ENCODE data around the gene TGM5. TPM values are rescaled to one million over a fixed set of nuclear protein-coding genes. Genes with fewer than 3 reads are reported as not detected.

TGM5 gene
- total and polyA plus RNA-seq, 8 donors: not detected

DNA sequence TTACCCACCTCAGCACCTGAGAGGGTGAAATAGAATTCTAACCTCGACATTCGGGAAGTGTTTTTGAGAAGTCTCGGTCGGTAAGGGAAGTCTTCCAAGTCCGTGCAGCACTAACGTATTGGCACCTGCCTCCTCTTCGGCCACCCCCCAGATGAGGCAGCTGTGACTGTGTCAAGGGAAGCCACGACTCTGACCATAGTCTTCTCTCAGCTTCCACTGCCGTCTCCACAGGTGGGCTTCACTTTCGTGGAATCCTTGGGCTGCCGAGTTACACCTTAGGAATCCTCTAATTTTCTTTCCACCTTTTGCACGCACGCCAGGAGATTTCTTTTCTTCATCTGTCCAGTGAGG is 80.8 kb downstream of the TGM5 start:
- ATAC-seq (peak; percentile 24), DNase-seq (no peak)
- intact Hi-C loops (cut with DNase I): no loop called here
- peak overlapping the region; percentile 84 to 91 for H3K27ac ChIP-seq
- H3K27me3 ChIP-seq: no peaks in the 10 kb centered on the region
- H3K9me3 ChIP-seq: no peaks in the 10 kb centered on the region
- peak overlapping the region; percentile 63 to 83 for H3K4me3 ChIP-seq
- TF ChIP-seq, protein P1, sequence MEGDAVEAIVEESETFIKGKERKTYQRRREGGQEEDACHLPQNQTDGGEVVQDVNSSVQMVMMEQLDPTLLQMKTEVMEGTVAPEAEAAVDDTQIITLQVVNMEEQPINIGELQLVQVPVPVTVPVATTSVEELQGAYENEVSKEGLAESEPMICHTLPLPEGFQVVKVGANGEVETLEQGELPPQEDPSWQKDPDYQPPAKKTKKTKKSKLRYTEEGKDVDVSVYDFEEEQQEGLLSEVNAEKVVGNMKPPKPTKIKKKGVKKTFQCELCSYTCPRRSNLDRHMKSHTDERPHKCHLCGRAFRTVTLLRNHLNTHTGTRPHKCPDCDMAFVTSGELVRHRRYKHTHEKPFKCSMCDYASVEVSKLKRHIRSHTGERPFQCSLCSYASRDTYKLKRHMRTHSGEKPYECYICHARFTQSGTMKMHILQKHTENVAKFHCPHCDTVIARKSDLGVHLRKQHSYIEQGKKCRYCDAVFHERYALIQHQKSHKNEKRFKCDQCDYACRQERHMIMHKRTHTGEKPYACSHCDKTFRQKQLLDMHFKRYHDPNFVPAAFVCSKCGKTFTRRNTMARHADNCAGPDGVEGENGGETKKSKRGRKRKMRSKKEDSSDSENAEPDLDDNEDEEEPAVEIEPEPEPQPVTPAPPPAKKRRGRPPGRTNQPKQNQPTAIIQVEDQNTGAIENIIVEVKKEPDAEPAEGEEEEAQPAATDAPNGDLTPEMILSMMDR (IDR thresholded peaks at IDR 0.05): no peak
- peaks cover 0 to 33% of the 10 kb centered on the region in 2 donors for H3K4me1 ChIP-seq
- peaks cover 0 to 46% of the 10 kb centered on the region in 2 donors for H3K36me3 ChIP-seq

DNA sequence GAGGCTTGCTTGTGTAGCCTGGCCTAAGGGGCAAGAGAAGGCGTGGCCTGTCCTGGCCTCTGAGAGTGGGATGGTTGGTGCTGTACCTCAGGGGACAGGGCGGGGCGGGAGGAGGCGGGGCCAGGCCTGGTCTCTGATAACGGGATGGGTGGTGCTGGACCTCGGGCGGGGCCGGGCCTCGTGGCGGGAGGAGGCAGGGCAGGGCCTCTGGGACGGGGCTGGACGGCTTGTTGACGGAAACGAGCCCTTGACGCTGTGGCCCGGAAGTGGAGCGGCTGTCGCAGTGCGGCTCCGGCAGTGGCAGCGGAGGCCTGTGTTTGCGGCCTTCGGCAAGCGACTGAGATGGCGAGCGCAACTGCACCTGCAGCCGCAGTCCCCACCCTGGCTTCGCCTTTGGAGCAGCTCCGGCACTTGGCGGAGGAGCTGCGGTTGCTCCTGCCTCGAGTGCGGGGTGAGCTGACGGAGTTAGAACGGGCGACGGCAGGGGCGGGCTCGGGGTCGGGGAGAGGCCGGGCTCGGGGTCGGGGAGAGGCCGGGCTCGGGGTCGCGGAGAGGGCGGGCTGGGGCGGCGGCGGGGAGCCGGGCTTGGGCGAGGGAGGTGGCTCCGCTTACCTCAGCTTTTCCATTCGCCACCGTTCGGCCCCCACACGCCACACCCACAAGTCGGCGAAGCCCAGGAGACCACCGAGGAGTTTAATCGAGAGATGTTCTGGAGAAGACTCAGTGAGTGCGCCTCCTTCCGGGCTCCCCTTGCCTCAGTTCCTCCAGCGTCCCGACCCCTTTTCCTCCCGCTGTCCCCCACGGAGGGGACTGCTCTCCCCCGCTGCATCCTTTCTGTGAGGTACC is 81.3 kb downstream of the TGM5 start, which contains the start of gene CCNDBP1:
CCNDBP1 (plus strand) TSS at position 247 of the 846 bp plus-strand sequence; CDS start at position 343, 96 bp downstream.
- H3K9me3 ChIP-seq: no peaks in the 10 kb centered on the region
- H3K4me1 ChIP-seq: peaks cover 0 to 33% of the 10 kb centered on the region in 2 donors
- no peaks in the 10 kb centered on the region for H3K27me3 ChIP-seq
- H3K27ac ChIP-seq: peak within 1 kb of the TSS; percentile 84 to 91
- peak within 1 kb of the TSS; percentile 63 to 83 for H3K4me3 ChIP-seq
- TF ChIP-seq, protein P1 (IDR thresholded peaks at IDR 0.05): peak in 1 of 2 donors; percentile 35
- DNase-seq: peak; percentile 59 to 100 (median 92)
- intact Hi-C loops (cut with DNase I): no loop called here
- H3K36me3 ChIP-seq: peaks cover 0 to 42% of the 10 kb centered on the region in 2 donors
- ATAC-seq: peak; percentile 98

DNA sequence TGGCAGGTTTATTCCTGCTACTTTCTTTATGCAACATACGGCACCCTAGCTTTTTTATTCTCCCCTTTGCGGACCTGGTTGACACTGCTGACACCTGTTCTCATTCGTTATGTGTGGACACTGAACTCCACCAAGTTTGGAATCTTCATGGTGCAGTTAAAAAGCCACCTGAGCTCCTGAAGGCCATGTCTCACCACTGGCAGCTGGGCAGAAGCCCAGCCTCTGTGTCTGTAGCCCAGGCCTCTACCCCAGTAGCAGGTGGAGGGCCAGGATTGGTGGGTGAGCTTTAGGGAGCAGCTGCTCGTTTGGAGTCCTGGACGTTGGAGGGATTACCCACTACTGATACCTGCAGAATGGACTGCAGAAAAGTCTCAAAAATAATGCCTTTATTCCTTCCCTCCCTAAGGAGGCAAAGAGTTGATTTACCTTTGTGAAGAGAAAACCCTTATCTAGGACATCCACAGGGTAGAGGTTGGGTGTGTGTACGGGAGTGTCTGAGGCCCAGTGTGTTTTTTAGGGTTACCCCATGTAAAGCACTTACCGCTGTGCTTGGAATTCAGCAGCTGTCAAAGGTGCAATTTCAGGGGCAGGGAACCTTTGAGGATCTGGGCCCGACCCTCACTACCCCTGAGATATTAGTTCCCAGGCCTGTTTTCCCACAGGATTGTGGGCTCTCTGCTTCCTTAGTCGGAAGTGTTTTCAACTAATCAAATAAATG is 82.2 kb downstream of the TGM5 start:
- no peak for DNase-seq
- Histone ChIP-seq H3K27me3 (no peaks in the 10 kb centered on the region), H3K27ac (peak overlapping the region; percentile 84 to 91), H3K4me1 (peaks cover 0 to 33% of the 10 kb centered on the region in 2 donors), H3K9me3 (no peaks in the 10 kb centered on the region), H3K36me3 (peaks cover 0 to 41% of the 10 kb centered on the region in 2 donors), H3K4me3 (peak overlapping the region in 1 of 2 donors; percentile 83)
- TF ChIP-seq, protein P1 (IDR thresholded peaks at IDR 0.05): no peak
- intact Hi-C loops (cut with DNase I): no loop called here
- ATAC-seq: no peak

DNA sequence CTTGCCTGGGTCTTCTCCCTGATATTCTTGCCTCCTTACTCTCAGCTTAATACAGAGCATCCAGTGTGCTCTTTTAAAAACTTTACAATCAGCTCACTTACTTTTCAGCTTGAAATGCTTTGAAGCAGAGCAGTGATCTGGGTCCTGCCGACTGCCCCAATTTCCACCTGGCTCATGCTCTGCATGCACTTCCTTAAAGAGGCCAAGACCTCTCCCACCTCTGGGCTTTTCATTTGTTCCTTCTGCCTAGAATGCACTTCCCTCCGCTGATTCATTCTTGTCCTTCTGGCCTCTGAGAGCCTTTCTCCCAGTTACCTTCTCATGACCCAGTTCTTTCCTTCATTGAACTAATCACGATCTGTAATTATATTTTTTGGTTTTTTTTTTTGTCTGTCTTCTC is 83.5 kb downstream of the TGM5 start:
- peaks cover 0 to 28% of the 10 kb centered on the region in 2 donors for H3K4me1 ChIP-seq
- H3K27ac ChIP-seq: peak overlapping the region in 1 of 2 donors; percentile 18
- no peak for ATAC-seq
- H3K9me3 ChIP-seq: no peaks in the 10 kb centered on the region
- no peak overlapping the region for H3K4me3 ChIP-seq
- no peak for DNase-seq
- H3K27me3 ChIP-seq: no peaks in the 10 kb centered on the region
- H3K36me3 ChIP-seq: peaks cover 0 to 45% of the 10 kb centered on the region in 2 donors
- intact Hi-C loops (cut with DNase I): no loop called here
- TF ChIP-seq, protein P1 (IDR thresholded peaks at IDR 0.05): no peak

Other genes starting within 250 kb of the TGM5 start
- gene UBR1, start 160.9 kb downstream of the TGM5 start, total RNA-seq: 10 to 100 TPM; 28.6 to 31.5 TPM
- 10 to 100 TPM; 24.3 to 31.3 (median 28.0) TPM for gene UBR1, start 160.9 kb downstream of the TGM5 start, polyA plus RNA-seq (ENCODE audit: insufficient read length in 6 of 6)
- gene TMEM62, start 133.3 kb downstream of the TGM5 start, total RNA-seq: 10 to 100 TPM; 28.0 to 31.0 TPM
- gene TMEM62, start 133.3 kb downstream of the TGM5 start, polyA plus RNA-seq (ENCODE audit: insufficient read length in 6 of 6): 10 to 100 TPM; 16.7 to 22.0 (median 18.7) TPM
- gene CCNDBP1, start 81.5 kb downstream of the TGM5 start, total RNA-seq: 10 to 100 TPM; 53.2 to 56.3 TPM
- gene CCNDBP1, start 81.5 kb downstream of the TGM5 start, polyA plus RNA-seq (ENCODE audit: insufficient read length in 6 of 6): 10 to 100 TPM; 47.5 to 64.5 (median 56.0) TPM
- not detected for gene EPB42, start 45.9 kb downstream of the TGM5 start, total RNA-seq
- 1 to 10 TPM; 1.1 to 5.3 (median 3.5) TPM for gene EPB42, start 45.9 kb downstream of the TGM5 start, polyA plus RNA-seq (ENCODE audit: insufficient read length in 6 of 6)
- gene TGM7, start 35.3 kb upstream of the TGM5 start, total RNA-seq: not detected
- gene TGM7, start 35.3 kb upstream of the TGM5 start, polyA plus RNA-seq (ENCODE audit: insufficient read length in 6 of 6): not detected
- 10 to 100 TPM in 1 of 2 donors, 1 to 10 TPM in 1; 6.9 to 10.9 TPM for gene LCMT2, start 63.6 kb upstream of the TGM5 start, total RNA-seq
- 10 to 100 TPM in 1 of 6 donors, 1 to 10 TPM in 5; 7.0 to 10.5 (median 9.0) TPM for gene LCMT2, start 63.6 kb upstream of the TGM5 start, polyA plus RNA-seq (ENCODE audit: insufficient read length in 6 of 6)
- gene ZSCAN29, start 104.1 kb upstream of the TGM5 start, total RNA-seq: 10 to 100 TPM; 19.9 to 25.5 TPM
- gene ZSCAN29, start 104.1 kb upstream of the TGM5 start, polyA plus RNA-seq (ENCODE audit: insufficient read length in 6 of 6): 10 to 100 TPM; 32.2 to 36.1 (median 34.6) TPM
- gene TUBGCP4, start 104.2 kb upstream of the TGM5 start, total RNA-seq: 10 to 100 TPM; 18.5 to 20.8 TPM
- 10 to 100 TPM; 23.9 to 29.0 (median 28.1) TPM for gene TUBGCP4, start 104.2 kb upstream of the TGM5 start, polyA plus RNA-seq (ENCODE audit: insufficient read length in 6 of 6)
- gene TP53BP1, start 226.2 kb upstream of the TGM5 start, total RNA-seq: 10 to 100 TPM; 32.7 to 42.4 TPM
- gene TP53BP1, start 226.2 kb upstream of the TGM5 start, polyA plus RNA-seq (ENCODE audit: insufficient read length in 6 of 6): 100 to 1,000 TPM in 2 of 6 donors, 10 to 100 TPM in 4; 85.9 to 112 (median 95.5) TPM